ENCODE data around the gene TAX1BP3.

Gene TAX1BP3

GRCh38 chr17:3643889-3644349, 24.5 kb downstream of the TAX1BP3 start:
- 0 out of 2 replicates have a peak, but pooled peaks have one; percentile 58 for TF ChIP-seq ZNF768 (tag by site-specific recombination; IDR thresholded peaks at IDR 0.05)
- no peak for TF ChIP-seq REPIN1 (tag by site-specific recombination; IDR thresholded peaks at IDR 0.05; ENCODE audit: low read depth)
- TF ChIP-seq, protein P1, sequence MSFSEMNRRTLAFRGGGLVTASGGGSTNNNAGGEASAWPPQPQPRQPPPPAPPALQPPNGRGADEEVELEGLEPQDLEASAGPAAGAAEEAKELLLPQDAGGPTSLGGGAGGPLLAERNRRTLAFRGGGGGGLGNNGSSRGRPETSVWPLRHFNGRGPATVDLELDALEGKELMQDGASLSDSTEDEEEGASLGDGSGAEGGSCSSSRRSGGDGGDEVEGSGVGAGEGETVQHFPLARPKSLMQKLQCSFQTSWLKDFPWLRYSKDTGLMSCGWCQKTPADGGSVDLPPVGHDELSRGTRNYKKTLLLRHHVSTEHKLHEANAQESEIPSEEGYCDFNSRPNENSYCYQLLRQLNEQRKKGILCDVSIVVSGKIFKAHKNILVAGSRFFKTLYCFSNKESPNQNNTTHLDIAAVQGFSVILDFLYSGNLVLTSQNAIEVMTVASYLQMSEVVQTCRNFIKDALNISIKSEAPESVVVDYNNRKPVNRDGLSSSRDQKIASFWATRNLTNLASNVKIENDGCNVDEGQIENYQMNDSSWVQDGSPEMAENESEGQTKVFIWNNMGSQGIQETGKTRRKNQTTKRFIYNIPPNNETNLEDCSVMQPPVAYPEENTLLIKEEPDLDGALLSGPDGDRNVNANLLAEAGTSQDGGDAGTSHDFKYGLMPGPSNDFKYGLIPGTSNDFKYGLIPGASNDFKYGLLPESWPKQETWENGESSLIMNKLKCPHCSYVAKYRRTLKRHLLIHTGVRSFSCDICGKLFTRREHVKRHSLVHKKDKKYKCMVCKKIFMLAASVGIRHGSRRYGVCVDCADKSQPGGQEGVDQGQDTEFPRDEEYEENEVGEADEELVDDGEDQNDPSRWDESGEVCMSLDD (tag by site-specific recombination; IDR thresholded peaks at IDR 0.05): no peak
- peak; percentile 32; the same call in 1 of the 2 replicates for TF ChIP-seq ZFHX2 (tag by site-specific recombination; conservative IDR thresholded peaks at IDR 0.05)
- TF ChIP-seq EGR2 (tag by site-specific recombination; IDR thresholded peaks at IDR 0.05; ENCODE audit: low read depth): peak; percentile 60; the same call in 1 of the 2 replicates
- no peaks in the 10 kb centered on the region for H3K9me3 ChIP-seq (ENCODE audit: control insufficient read depth, insufficient read depth, low read depth, low read length)
- no peak overlapping the region for H3K4me3 ChIP-seq (ENCODE audit: low read depth, low read length)
- no peak overlapping the region for H3K27ac ChIP-seq (ENCODE audit: extremely low read depth, low read depth, low read length)
- H3K4me1 ChIP-seq (ENCODE audit: control insufficient read depth, insufficient read depth, low read length): peaks cover 2% of the 10 kb centered on the region; the same call in 1 of the 2 replicates
- H3K36me3 ChIP-seq (ENCODE audit: control insufficient read depth in 2 of 2, insufficient read depth in 1 of 2, low read length in 2 of 2): peaks cover 5 to 36% of the 10 kb centered on the region in 2 experiments; a peak in 2 of 3 replicates
- POLR2A ChIA-PET: interaction anchor here (0.6 to 0.7 kb wide), 2 partner anchors 22 to 24 kb away, joined by 3 read pairs; no protein-coding TSS in a partner anchor
- CTCF ChIA-PET: interaction anchor here (0.7 to 2.2 kb wide), 4 partner anchors 40 to 595 kb away, joined by 3 to 8 read pairs (median 3); no protein-coding TSS in a partner anchor

- no peak overlapping the region for H3K27ac ChIP-seq (ENCODE audit: extremely low read depth, low read depth, low read length)
- H3K4me1 ChIP-seq (ENCODE audit: control insufficient read depth, insufficient read depth, low read length): peaks cover 2% of the 10 kb centered on the region
- ChIA-PET POLR2A (no interaction called here), CTCF (no interaction called here)
- H3K4me3 ChIP-seq (ENCODE audit: low read depth, low read length): no peak overlapping the region
- H3K36me3 ChIP-seq (ENCODE audit: control insufficient read depth in 2 of 2, insufficient read depth in 1 of 2, low read length in 2 of 2): peaks cover 4 to 31% of the 10 kb centered on the region in 2 experiments; a peak in 2 of 3 replicates
- TF ChIP-seq ZNF768 (tag by site-specific recombination; IDR thresholded peaks at IDR 0.05): 0 out of 2 replicates have a peak, but pooled peaks have one; percentile 17
- peak; percentile 78 for TF ChIP-seq ZSCAN4 (tag by site-specific recombination; IDR thresholded peaks at IDR 0.05)
- TF ChIP-seq ZBTB17 (tag by site-specific recombination; IDR thresholded peaks at IDR 0.05): peak; percentile 30; the same call in 1 of the 2 replicates
- TF ChIP-seq ZNF585B (tag by site-specific recombination; IDR thresholded peaks at IDR 0.05): no peak
- H3K9me3 ChIP-seq (ENCODE audit: control insufficient read depth, insufficient read depth, low read depth, low read length): no peaks in the 10 kb centered on the region
These were observed 26.5 kb downstream of the TAX1BP3 start for GRCh38 chr17:3641717-3642486.

GRCh38 chr17:3641014-3641413, 27.4 kb downstream of the TAX1BP3 start:
- CTCF ChIA-PET: no interaction called here
- H3K4me1 ChIP-seq (ENCODE audit: control insufficient read depth, insufficient read depth, low read length): peaks cover 2% of the 10 kb centered on the region
- no peaks in the 10 kb centered on the region for H3K9me3 ChIP-seq (ENCODE audit: control insufficient read depth, insufficient read depth, low read depth, low read length)
- H3K27ac ChIP-seq (ENCODE audit: extremely low read depth, low read depth, low read length): no peak overlapping the region
- POLR2A ChIA-PET: interaction anchor here (0.9 kb wide), 1 partner anchor 19 kb away, joined by 5 read pairs; no protein-coding TSS in a partner anchor
- H3K36me3 ChIP-seq (ENCODE audit: control insufficient read depth in 2 of 2, insufficient read depth in 1 of 2, low read length in 2 of 2): peaks cover 4 to 31% of the 10 kb centered on the region in 2 experiments; a peak in 2 of 3 replicates
- H3K4me3 ChIP-seq (ENCODE audit: low read depth, low read length): no peak overlapping the region
- no peak for TF ChIP-seq ZNF701 (tag by site-specific recombination; IDR thresholded peaks at IDR 0.05)
- TF ChIP-seq ZNF26 (tag by site-specific recombination; IDR thresholded peaks at IDR 0.05): no peak
- TF ChIP-seq ZNF704 (tag by site-specific recombination; IDR thresholded peaks at IDR 0.05): no peak
- no peak for TF ChIP-seq ZNF433 (tag by site-specific recombination; IDR thresholded peaks at IDR 0.05; ENCODE audit: low read depth)
- TF ChIP-seq ZNF311 (tag by site-specific recombination; IDR thresholded peaks at IDR 0.05; ENCODE audit: borderline replicate concordance): no peak
- no peak for TF ChIP-seq ZNF24 (tag by site-specific recombination; IDR thresholded peaks at IDR 0.05)
- no peak for TF ChIP-seq ZNF658 (tag by site-specific recombination; IDR thresholded peaks at IDR 0.05)
- no peak for TF ChIP-seq ZNF202 (tag by site-specific recombination; IDR thresholded peaks at IDR 0.05; ENCODE audit: borderline replicate concordance)
- TF ChIP-seq PRDM6 (tag by site-specific recombination; IDR thresholded peaks at IDR 0.05): no peak
- TF ChIP-seq ZNF221 (tag by site-specific recombination; IDR thresholded peaks at IDR 0.05; ENCODE audit: borderline replicate concordance): no peak
- TF ChIP-seq, protein P2, sequence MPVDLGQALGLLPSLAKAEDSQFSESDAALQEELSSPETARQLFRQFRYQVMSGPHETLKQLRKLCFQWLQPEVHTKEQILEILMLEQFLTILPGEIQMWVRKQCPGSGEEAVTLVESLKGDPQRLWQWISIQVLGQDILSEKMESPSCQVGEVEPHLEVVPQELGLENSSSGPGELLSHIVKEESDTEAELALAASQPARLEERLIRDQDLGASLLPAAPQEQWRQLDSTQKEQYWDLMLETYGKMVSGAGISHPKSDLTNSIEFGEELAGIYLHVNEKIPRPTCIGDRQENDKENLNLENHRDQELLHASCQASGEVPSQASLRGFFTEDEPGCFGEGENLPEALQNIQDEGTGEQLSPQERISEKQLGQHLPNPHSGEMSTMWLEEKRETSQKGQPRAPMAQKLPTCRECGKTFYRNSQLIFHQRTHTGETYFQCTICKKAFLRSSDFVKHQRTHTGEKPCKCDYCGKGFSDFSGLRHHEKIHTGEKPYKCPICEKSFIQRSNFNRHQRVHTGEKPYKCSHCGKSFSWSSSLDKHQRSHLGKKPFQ (tag by site-specific recombination; IDR thresholded peaks at IDR 0.05): no peak

All from HEK293 (cell line).